HG03521 (cell line): ENCODE data around the gene MTG1.
"Not testable (repeated sequence)": the region's sequence is repeated elsewhere in the genome, so short reads cannot be mapped to it uniquely, and the experiment has no call there.

Experiments
- ATAC-seq: cut with Tn5 transposase; IDR thresholded peaks from one replicate; pipeline ENCODE4 v1.9.1; 2021; ENCODE audit warnings: mild to moderate bottlenecking, moderate library complexity; ENCODE audit not compliant: unreplicated experiment

MTG1 gene

DNA sequence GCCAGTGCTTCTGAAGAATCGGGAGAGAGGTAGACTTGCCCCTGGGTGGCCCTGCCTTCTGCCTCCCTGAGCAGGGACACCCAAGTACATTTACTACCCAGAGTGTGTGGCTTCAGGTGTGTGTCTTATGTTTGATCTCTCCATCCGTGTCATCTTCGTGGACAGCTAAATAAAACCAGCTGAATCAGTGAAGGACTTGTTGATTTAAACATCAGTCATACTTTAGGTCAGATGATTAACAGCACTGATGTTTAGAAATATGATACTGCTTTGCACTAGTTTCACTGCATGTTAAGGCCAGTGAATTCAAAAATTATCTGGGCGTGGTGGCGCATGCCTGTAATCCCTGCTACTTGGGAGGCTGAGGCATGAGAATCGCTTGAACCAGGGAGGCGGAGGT lies 4.0 kb downstream of the MTG1 start:
- ATAC-seq, result no peak

DNA sequence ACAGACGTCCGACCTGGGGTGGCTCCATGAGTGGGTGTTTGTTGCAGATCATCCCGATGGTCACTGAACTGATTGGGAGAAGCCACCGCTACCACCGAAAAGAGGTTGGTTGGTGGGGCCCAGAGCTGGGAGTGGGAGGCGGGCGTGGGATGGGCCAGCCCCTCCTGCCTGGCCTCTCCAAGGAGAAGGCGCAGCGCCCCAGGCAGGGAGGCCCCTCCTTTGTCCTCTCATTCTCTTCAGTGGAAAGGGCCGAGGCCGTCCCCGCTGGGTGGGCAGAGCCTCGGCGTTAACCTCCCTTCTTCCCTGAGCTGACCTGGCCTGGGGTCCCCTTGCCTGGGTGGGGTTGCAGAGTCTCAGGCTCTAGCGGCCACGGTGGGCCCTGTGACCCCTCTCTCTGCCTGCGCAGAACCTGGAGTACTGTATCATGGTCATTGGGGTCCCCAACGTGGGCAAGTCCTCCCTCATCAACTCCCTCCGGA lies 5.2 kb downstream of the MTG1 start:
- no peak for ATAC-seq

DNA sequence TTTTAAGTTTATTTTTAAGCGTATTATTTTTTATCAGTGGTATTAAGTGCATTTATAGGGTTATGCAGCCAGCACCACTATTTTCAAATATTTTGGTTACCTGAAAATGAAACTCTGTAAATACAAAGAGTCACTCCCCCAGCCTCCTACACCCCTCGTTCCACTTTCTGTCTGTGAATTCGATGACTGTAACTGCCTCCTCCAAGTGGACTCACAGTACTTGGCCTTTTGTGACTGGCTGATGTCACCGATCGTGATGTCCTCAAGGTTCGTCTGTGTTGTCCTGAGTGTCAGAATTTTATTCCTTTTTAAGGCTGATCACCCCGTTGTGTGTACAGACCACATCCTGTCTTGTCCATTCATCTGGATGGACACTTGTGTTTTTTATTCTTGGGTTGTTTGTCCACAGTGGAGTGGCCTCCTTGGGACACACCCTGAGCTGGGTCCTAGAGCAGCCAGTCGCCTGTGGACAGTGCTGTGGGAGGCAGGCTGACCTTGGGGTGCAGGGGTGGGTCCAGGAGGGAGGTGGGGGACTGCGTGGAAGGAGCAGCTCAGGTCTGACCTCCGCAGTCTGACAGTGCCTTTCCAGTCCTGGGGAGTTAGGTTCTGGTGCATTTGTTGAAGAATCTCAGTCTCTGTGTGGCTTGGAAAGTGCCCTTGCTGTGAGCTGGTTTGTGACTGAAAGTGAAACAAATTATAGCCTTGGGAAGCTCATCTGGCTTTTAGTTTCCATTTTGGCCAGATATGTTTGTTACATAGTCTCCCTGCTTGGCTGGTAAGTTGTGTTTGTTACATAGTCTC lies 6.9 kb downstream of the MTG1 start:
- no peak for ATAC-seq

DNA sequence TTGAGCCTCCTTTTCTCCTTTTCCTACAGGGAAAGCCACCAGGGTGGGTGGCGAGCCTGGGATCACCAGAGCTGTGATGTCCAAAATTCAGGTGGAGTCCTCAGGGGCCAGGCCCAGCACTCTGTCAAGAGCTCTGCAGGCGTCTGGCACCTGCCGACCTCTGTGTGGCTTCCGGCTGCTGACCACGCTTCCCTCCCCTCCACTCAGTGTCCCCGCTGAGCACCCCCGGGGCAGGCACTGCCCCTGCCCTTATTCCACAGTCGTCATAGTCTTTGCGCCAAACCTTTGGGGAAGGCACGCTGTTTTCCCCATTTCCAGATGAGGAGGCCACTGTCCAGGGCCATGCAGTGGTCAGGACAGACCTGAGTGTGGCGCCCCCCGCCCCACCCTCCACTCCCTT lies 7.5 kb downstream of the MTG1 start:
- no peak for ATAC-seq

DNA sequence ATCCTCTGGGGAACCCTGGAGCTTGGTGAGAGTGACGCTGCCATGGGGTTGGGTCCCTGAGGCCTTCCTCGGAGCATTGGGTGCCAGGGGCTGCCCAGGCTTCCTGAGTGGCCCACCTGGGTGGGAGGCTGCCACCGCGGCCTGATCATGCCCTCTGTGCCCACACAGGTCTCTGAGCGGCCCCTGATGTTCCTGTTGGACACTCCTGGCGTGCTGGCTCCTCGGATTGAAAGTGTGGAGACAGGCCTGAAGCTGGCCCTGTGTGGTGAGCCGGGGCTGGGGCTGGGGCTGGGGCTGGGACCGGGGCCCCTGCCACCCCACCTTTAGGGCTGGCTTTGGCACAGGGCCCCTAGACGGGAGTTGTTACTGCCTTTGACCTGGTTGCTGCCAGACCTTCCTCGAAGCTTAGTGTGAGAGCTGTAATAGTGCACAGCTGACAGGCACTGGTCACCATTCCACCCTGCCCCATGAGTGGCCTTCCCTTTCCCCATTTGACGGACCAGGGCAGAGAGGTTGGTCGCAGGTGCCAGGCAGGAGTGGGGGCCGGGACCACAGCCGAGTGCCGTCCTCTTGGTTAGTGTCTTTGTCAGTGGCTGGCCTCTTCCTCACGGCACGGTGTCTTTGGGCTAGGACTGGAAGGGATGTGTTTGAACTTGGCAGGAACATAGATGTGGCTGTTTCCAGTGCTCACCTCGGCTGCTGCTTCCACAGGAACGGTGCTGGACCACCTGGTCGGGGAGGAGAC lies 8.2 kb downstream of the MTG1 start:
- ATAC-seq, result no peak

DNA sequence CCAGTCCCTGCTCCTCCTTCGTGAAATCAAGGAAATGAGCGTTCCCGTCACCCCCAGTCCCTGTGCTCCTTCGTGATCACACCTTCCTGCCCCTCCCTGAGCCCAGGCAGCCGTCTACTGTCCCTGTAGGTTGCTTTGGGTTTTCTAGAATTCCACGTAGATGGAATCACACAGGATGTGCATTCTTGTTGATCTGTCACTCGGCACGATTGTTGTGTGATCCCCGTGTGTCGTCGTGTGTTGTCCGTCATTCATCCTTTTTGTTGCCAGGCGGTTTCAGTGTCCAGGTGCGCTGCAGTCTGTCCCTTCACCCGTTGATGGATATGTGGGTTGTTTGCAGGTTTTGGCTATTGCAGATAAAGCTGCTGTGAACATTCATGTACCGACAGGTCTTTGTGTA lies 9.4 kb downstream of the MTG1 start:
- no peak for ATAC-seq

DNA sequence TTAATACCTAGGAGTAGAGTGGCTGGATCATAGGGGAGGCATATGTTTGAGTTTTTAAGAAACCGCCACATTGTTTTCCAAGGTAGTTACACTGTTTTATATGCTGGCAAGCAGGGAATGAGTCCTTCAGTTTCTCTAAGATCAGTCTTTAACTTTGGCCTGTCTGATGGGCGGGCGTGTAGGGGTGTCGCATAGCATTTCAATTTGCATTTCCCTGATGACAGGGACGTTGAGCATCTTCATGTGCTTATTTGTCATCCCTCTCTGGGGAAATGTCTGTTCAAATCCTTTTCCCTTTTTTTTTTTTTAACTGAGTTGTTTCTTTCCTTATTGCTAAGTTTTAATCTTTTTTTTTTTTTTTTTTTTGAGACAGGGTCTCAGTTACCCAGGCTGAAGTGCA lies 9.8 kb downstream of the MTG1 start:
- no peak for ATAC-seq

DNA sequence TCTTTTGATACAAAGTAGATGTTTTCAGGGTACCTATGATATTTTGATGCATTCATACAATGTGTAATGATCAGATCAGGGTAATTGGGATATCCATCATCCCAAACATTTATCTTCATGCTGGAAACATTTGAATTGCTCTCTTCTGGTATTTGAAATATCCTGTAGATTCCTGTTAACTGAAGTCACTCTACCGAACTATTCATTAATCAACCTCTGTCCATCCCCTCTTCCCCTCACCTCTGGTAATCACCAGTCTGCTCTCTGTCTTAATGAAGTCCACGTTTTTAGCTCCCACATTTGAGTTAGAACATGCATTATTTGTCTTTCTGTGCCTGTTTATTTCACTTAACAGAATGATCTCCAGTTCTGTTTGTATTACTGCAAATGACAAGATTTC lies 11.3 kb downstream of the MTG1 start:
- no peak for ATAC-seq

DNA sequence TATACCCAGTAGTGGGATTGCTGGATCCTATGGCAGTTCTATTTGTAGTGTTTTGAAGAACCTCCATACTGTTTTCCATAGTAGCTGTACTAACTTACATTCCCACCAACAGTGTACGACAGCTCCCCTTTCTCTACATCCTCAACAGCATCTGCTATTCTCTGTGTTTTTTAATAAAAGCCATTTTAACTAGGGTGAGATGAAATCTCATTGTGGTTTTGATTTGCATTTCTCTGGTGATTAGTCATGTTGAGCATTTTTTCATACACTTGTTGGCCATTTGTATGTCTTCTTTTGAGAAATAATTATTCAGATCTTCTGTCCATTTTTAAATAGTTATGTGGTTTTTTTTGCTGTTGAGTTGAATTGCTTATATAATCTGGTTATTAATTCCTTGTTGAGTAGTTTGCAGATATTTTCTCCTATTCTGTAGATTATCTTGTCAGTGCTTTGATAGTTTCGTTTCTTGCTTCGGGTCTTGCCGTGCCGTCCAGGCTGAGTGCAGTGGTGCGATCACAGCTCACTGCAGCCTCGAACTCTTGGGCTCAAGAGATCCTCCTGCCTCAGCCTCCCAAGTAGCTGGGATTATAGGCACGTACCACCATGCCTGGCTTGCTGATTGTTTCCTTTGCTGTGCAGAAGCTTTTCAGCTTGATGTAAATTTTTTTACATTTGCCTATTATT lies 12.0 kb downstream of the MTG1 start:
- ATAC-seq, result no peak

DNA sequence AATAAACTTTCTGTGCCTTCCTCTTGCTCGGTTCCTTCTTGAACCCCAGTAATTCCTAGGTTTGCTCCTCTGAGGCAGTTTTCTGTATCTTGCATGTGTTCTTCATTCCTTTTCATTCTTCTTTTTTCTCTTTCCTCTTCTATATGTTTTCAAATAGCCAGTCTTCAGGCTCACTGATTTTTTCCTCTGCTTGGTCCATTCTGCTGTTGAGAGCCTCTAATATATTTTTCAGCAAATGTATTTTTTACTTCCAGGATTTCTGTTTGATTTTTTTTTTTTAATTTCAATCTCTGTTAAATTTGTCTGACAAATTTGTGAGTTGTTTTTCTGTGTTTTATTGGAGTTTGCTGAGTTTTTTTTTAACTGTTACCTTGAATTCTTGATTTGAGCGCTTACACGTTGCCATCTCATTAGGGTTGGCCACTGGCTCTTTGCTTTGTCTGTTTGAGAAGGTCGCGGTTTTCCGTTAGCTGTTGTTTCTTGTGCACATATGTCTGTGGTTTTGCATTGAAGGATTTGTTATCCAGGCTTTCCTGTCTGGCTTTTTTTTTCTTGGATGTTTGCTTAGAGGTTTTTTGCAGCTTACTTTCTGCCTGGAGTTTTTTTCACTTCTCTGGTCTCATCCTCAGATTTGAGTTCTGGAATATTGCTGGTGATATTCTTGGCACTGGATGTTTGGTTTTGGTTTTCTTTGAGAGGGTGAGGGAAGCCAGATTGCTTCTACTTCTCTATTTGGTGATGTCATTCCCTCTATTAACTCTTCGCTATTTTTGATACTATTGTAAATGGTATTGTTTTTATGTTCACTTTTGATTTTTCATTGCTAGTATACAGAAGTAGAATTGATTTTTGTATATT lies 17.8 kb downstream of the MTG1 start:
- ATAC-seq, result no peak

DNA sequence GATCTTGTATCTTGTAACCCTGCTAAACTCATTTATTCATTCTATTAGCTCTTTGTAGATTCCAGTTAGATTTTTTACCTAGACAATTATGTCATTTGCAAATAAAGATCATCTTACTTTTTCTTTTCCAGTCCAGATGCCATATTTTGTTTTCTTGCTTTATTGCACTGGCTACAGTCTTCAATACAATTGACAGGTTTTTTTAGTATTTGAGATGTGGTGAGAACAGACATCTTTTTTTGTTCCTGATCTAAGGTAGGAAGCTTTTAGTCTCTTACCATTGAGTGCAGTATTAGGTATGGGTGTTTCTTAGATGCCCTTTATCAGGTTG lies 18.4 kb downstream of the MTG1 start:
- ATAC-seq, result no peak

DNA sequence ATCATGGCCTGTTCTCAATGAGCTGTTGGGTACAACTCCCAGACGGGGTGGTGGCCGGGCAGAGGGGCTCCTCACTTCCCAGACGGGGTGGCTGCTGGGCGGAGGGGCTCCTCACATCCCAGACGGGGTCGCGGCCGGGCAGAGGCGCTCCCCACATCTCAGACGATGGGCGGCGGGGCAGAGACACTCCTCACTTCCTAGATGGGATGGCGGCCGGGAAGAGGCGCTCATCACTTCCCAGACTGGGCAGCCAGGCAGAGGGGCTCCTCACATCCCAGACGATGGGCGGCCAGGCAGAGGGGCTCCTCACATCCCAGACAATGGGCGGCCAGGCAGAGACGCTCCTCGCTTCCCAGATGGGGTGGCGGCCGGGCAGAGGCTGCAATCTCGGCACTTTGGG lies 20.4 kb downstream of the MTG1 start:
- ATAC-seq, result not testable (repeated sequence)

DNA sequence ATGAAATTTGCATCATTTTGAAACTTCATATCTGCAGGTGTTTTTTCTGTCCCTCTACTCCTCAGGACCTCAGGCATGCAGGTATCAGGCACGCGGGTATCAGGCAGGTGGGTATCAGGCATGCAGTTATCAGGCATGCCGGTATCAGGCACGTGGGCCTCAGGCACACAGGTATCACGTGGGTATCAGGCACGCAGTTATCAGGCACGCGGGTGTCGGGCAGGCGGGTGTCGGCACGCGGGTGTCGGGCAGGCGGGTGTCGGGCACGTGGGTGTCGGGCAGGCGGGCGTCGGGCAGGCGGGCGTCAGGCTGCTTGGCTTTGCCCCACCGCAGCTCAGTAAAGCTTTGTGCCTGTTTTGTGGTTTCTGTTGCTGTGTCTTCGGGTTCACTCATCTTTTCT lies 21.8 kb downstream of the MTG1 start:
- ATAC-seq, result no peak

DNA sequence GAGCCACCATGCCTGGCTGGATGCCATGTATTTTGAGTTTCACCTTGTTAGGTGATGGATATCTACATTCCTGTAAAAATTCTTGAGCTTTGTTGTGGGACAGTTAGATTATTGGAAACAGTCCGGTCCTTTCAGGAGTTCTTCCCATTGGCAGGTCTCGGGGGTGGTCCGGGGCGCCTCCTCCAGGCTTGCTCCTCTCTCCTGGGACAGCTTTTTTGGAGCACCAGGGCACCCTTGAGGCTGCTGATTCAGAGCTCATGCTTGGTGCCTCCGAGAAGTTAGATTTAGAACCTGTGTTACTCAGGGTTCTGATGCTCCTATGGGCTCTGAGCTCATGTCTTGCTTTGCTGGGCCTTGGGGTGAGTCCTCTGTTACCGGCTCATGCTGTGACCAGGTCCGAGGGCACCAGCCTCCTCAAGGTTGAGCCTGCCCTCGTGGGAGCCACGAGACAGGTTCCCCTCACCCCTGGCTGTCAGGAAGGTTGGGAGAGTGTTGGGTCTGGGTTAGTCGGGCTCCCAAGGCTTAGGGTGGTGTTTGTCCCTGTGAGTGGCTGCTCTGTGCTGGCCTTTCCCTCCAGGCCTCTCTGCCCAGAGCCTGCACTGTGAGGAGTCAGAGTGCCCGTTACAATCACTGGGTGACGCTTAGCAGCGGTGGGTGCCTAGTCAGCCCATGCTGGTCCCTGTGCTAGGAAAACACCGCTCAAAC lies 24.5 kb downstream of the MTG1 start:
- no peak for ATAC-seq

DNA sequence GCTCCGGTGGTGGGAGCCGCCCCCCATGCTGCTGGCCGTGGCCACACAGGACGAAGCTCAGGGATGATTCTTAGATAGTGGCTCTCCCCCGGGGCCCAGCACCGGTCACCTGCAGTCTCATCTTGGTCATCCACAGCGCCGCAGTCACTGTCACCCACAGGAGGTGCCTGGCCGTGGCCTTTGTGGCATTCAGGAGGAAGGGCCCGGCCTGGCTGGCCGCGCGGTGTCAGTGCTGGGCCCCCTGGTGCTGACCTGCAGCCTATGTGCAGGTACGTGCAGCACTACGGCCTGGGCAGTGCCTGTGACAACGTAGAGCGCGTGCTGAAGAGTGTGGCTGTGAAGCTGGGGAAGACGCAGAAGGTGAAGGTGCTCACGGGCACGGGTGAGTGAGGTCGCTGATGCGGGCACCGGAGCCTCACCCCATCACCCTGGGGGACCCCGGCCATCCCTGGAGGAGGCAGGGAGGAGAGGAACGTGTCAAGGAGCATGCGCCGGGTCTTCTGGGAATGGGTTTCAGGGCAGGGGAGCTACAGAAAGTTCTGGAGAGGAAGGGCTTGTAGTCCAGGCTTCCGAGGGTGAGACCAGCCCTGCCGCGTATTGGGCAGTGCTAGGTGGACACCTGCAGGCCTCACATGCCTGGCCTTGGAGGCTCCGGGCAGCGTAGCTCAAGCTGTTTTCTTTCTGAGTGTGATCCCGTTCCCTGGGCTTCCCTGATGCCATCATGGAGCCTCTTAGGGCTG lies 25.4 kb downstream of the MTG1 start:
- ATAC-seq, result no peak

DNA sequence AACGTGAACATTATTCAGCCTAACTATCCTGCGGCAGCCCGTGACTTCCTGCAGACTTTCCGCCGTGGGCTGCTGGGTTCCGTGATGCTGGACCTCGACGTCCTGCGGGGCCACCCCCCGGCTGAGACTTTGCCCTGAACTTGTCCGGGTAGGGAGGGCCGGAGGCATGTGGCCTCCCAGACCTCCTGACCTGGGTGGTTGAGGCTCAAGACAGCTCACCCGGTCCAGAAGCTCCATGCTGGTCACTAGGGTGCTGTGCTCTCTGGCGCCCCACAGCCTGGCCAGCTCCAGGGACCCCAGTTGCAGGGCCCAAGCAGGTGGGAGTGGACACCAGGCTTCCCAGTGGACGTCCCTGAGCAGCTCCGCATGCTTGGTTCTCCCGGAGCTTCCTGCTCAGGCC lies 26.1 kb downstream of the MTG1 start:
- ATAC-seq, result no peak

DNA sequence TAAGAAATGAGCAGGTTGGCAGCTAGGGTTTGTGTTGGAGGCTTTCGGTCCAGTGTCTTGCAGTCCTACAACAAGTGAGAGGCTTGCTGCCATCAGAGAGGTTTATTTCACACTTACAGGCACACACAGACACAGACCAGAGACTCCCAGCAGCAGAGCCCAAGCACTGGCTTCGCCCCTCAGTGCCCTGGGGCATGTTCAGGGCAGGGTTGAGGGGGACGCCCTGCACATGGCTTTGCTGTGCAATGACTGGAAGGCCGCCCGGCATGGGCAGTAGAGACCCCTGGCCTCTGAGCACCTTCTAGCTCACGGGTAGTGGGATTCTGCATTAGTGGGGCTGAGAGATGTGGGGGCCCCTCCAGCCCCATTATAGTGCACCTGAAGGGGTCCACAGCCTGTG lies 26.6 kb downstream of the MTG1 start:
- ATAC-seq, result no peak

DNA sequence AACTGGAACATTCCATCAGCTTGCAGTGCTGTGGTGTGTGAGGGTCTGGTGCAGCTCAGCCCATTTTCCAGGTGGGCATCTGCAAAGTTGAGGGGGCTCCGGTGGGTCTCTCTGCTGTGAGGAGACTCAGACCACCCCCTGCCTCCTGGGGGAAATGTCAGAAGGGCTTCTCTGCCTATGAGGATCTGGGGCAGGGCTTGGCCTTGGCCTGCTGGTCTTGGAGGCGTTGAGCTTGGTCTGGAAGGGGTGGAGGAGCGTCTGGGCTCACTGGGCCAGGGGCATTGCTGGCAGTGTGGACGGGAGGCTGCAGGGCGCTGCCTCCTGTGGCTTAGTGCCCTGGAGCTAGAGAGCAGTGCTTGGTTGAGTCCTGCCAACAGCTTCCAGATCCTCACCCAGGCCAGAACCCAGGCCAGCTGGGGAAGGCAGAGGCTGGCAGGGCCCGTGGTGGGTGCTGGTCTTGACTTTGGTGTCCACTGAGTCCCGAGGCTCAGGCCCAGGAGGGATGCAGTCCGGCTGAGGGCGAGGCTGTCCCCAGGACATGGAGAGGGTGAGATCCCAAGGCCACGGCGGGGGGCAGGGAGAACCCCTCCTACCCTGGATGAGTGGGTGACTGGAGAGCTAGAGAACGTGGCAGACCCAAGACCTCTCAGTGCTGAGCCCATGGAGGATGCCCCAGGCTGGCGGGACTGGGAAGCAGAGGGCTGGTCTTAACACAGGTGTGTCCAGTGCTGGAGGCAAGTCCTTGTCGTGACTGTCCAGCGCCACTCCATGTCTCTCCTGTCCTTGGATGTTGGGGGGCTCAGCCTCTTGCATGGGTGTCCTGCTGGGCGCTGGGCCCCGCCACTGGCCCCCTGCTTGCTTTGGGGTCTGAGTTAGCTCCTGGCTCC lies 27.6 kb downstream of the MTG1 start:
- ATAC-seq, result no peak
